Transverse colon (tissue), 3 donors: ENCODE results near the gene HSPB7.

Experiments
- POLR2A ChIP-seq: fragments of 450-650 bp; IDR thresholded peaks from one replicate; pipeline ENCODE4 v1.6.1; 2016; ENCODE audit warnings: antibody characterized with exemption, mild to moderate bottlenecking, moderate library complexity
- TF ChIP-seq, protein P1 (sequence below), 5 experiments: fragments of 200-600 bp in 3 of 5; fragments of 450-650 bp in 2 of 5; sonication (generic) in 3 of 5; IDR thresholded peaks; 1 replicate in 2 of 5; 2 replicates in 3 of 5; pipeline ENCODE4 v1.5.1; 2016 to 2017; ENCODE audit warnings: antibody characterized with exemption in 5 of 5, inconsistent platforms in 3 of 5, mild to moderate bottlenecking in 2 of 5, moderate library complexity in 1 of 5

DNA sequence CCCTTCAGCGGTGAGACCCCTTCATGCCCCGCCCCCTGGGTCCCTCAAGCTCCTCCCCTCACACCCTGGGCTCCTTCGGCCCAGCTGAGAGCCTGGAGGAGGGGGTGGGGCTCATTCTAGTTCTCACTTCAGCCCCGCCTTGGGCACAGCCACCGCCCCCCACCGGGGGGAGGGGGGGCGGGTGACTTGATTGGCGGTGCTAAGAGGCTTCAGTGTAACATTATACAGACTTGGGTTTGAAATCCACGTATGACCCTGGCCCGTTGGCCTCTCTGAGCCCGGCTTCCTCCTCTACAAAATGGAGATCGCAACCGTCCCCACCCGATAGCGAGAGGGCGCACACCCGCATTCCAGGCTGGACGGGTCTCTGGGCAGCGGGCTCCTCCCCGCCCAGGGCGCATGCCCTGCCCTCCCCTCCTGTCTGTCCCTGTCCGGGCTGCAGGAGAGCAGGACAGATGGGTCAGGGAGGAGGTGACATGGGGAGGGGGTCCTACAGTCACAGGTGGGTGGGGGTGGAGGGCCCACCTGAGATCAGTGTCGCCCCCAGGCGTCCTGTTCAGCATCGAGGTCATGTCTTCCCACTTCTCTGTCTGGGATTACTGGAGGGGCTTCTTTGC, 30.8 kb upstream of the HSPB7 start:
- no peak for TF ChIP-seq POLR2A
- TF ChIP-seq, protein P1, sequence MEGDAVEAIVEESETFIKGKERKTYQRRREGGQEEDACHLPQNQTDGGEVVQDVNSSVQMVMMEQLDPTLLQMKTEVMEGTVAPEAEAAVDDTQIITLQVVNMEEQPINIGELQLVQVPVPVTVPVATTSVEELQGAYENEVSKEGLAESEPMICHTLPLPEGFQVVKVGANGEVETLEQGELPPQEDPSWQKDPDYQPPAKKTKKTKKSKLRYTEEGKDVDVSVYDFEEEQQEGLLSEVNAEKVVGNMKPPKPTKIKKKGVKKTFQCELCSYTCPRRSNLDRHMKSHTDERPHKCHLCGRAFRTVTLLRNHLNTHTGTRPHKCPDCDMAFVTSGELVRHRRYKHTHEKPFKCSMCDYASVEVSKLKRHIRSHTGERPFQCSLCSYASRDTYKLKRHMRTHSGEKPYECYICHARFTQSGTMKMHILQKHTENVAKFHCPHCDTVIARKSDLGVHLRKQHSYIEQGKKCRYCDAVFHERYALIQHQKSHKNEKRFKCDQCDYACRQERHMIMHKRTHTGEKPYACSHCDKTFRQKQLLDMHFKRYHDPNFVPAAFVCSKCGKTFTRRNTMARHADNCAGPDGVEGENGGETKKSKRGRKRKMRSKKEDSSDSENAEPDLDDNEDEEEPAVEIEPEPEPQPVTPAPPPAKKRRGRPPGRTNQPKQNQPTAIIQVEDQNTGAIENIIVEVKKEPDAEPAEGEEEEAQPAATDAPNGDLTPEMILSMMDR (IDR thresholded peaks at IDR 0.05) = no peak
